Mesothelial cell of epicardium (in vitro differentiated cells): ENCODE measurements around the gene IMP3. TPM values are rescaled to one million over a fixed set of nuclear protein-coding genes. Genes with fewer than 3 reads are reported as not detected.
"Not testable (repeated sequence)": the region's sequence is repeated elsewhere in the genome, so short reads cannot be mapped to it uniquely, and the experiment has no call there.

Experiments
- DNase-seq, 2 experiments: peaks; one replicate each; pipeline ENCODE4 v3.0.0; 2021; ENCODE audit warnings: low spot score in 2 of 2; ENCODE audit not compliant: unreplicated experiment in 2 of 2
- H3K27ac Mint-ChIP-seq: 2 replicates; pipeline ENCODE4 v1.8.0; 2021; ENCODE audit warnings: mixed read lengths
- H3K27me3 Mint-ChIP-seq: 2 replicates; pipeline ENCODE4 v1.8.0; 2021; ENCODE audit warnings: low read depth, mixed read lengths
- H3K36me3 Mint-ChIP-seq: 2 replicates; pipeline ENCODE4 v1.8.0; 2021; ENCODE audit warnings: mixed read lengths
- H3K4me1 Mint-ChIP-seq: 2 replicates; pipeline ENCODE4 v1.8.0; 2021; ENCODE audit warnings: mixed read lengths
- H3K4me3 Mint-ChIP-seq: 2 replicates; pipeline ENCODE4 v1.8.0; 2021; ENCODE audit warnings: mild to moderate bottlenecking, moderate library complexity, mixed read lengths
- H3K9me3 Mint-ChIP-seq: 2 replicates; pipeline ENCODE4 v1.8.0; 2021; ENCODE audit warnings: mixed read lengths
- total RNA-seq: library from RNA; stranded (reverse); gene quantifications from 3 replicates; pipeline ENCODE4 v1.2.1, GENCODE V29; 2021
- TF ChIP-seq, protein P1 (sequence below): fragments of 200-600 bp; sonication (generic); IDR thresholded peaks from one replicate; pipeline ENCODE4 v1.5.0; 2021; ENCODE audit warnings: antibody characterized with exemption; ENCODE audit not compliant: unreplicated experiment

IMP3 gene
- total RNA-seq, 1 donor from 2014 or later, result 38.6 TPM

DNA sequence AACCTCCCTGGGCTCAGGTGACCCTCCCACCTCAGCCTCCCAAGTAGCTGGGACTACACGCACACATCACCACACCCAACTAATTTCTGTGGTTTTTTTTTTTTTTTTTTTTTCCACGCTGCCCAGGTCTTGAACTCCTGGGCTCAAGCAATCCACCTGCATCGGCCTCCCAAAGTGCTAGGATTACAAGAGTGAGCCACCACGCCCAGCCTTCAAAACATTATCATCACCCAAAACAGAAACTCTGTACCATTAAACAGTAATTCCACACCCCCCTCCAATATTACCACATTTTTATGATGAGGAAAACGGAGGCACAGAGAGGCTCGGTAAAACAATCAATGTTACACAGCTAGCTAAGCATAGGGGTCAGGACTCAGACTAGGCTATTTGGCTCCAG, 4.0 kb downstream of the IMP3 start:
- Mint-ChIP-seq H3K27me3 (no peaks in the 10 kb centered on the region), H3K4me3 (no peak overlapping the region), H3K9me3 (no peaks in the 10 kb centered on the region), H3K27ac (no peak overlapping the region), H3K4me1 (peaks cover 16% of the 10 kb centered on the region), H3K36me3 (no peaks in the 10 kb centered on the region)
- TF ChIP-seq, protein P1, sequence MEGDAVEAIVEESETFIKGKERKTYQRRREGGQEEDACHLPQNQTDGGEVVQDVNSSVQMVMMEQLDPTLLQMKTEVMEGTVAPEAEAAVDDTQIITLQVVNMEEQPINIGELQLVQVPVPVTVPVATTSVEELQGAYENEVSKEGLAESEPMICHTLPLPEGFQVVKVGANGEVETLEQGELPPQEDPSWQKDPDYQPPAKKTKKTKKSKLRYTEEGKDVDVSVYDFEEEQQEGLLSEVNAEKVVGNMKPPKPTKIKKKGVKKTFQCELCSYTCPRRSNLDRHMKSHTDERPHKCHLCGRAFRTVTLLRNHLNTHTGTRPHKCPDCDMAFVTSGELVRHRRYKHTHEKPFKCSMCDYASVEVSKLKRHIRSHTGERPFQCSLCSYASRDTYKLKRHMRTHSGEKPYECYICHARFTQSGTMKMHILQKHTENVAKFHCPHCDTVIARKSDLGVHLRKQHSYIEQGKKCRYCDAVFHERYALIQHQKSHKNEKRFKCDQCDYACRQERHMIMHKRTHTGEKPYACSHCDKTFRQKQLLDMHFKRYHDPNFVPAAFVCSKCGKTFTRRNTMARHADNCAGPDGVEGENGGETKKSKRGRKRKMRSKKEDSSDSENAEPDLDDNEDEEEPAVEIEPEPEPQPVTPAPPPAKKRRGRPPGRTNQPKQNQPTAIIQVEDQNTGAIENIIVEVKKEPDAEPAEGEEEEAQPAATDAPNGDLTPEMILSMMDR, result no peak
- DNase-seq, result no peak

DNA sequence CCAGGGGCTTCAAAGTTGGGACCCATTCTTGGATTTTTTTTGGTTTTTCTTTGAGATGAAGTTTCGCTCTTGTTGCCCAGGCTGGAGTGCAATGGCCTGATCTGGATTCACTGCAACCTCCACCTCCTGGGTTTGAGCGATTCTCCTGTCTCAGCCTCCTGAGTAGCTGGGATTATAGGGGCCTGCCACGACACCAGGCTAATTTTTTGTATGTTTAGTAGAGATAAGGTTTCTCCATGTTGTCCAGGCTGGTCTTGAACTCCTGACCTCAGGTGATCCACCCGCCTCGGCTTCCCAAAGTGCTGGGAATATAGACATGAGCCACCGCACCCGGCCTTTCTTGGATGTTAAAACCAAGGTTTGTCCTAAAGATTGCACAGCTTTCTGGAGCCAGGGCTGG, 6.1 kb downstream of the IMP3 start:
- H3K36me3 Mint-ChIP-seq, H3K27ac Mint-ChIP-seq, H3K9me3 Mint-ChIP-seq, H3K27me3 Mint-ChIP-seq, H3K4me3 Mint-ChIP-seq, DNase-seq: not testable (repeated sequence)
- peaks cover 10% of the 10 kb centered on the region for H3K4me1 Mint-ChIP-seq

DNA sequence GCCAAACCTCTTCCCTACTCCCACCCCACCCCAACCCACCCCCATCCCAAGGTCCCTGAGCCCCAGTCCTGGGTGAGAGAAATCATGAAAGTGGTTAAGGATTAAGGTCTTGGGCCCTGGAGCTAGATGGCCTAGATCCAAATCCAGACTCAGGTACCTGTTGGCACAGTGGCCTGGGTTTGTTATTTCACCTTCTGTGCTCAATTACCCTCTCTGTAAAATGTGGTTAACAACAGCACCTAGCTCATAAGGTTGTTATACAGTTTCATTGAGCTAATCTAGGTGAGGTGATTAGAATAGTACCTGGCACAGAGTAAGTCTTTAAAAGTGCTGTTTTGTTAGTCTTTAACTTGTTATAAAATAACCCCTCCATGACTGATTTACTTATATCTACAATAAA, 8.1 kb downstream of the IMP3 start:
- H3K4me1 Mint-ChIP-seq, result no peaks in the 10 kb centered on the region
- H3K9me3 Mint-ChIP-seq, result no peaks in the 10 kb centered on the region
- no peak overlapping the region for H3K4me3 Mint-ChIP-seq

DNA sequence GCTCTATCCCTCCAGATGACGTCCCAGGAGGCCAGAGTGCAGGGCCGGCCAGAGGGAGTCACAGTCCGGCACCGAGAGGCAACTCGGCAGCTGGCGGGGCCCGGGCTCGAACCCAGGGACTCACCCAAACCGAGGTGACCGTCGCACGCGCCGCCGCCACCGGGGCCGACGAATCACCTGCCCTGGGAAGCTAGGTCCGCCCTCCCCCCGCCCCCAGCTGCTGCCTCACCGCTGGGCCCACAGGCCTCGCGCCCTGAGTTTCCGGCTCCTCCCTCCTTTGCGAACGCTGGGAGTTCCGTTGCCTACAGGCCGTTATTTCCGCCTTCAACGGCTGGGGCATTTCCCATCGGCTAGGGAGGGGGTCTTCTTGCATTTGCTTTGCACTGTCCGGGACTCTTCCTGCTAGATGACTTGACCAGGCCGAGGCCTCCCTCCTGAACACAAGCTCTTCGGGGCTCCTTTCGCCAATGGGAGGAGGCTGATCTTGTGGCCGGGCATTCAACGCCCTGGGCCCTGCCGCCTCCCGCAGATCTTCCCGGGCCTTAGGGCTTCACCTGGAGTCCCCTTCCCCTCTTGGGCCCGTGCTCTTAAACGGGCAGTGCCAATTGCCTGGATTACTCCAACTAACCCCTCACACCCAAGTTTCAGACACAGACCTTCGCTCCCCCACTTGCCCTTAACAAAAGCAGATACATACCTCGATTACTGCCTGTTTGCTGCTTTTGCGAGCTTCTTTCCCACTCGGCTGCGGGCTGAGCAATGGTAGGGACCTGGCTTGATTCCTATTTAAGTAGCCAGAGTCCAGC, 14.3 kb downstream of the IMP3 start, which contains the start of gene SNUPN:
Gene SNUPN, minus strand, starts transcription at position 184 of the 806 bp plus-strand sequence. CDS start 4,674 bp downstream, outside the sequence.
- H3K4me3 Mint-ChIP-seq, result peak within 1 kb of the TSS; percentile 91
- no peaks in the 10 kb centered on the region for H3K9me3 Mint-ChIP-seq
- no peaks in the 10 kb centered on the region for H3K36me3 Mint-ChIP-seq
- DNase-seq, result peak; percentile 70 to 77
- no peaks in the 10 kb centered on the region for H3K27me3 Mint-ChIP-seq
- peak within 1 kb of the TSS; percentile 97 for H3K27ac Mint-ChIP-seq
- TF ChIP-seq, protein P1, result no peak
- H3K4me1 Mint-ChIP-seq, result peaks cover 7% of the 10 kb centered on the region

More for the DNA sequence above, 8.1 kb downstream of the IMP3 start:
- no peak overlapping the region for H3K27ac Mint-ChIP-seq
- TF ChIP-seq, protein P1, result no peak
- no peak for DNase-seq
- H3K27me3 Mint-ChIP-seq, result no peaks in the 10 kb centered on the region
- H3K36me3 Mint-ChIP-seq, result no peaks in the 10 kb centered on the region

DNA sequence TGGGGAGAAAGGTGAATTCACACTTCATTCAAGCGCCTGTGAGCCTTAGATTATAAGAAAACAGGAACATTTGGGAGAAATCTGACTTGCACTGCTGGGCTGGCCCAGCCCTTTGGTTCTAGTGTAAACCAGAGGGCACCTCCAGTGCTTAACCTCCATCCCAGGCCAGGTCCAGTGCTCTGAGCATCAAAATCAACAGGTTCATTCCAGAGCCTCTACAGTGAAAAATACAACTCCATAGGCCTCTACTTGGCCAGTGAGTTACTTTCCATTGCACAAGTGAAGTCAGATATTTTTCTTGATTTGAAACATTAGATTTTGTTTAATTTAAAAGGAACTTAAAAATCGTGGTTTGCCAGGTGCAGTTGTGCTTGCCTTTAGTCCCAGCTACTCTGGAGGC, 17.5 kb downstream of the IMP3 start:
- TF ChIP-seq, protein P1, result no peak
- no peaks in the 10 kb centered on the region for H3K27me3 Mint-ChIP-seq
- DNase-seq, result no peak
- H3K36me3 Mint-ChIP-seq, result no peaks in the 10 kb centered on the region
- H3K4me3 Mint-ChIP-seq, result no peak overlapping the region
- no peaks in the 10 kb centered on the region for H3K9me3 Mint-ChIP-seq
- H3K4me1 Mint-ChIP-seq, result peaks cover 7% of the 10 kb centered on the region
- H3K27ac Mint-ChIP-seq, result no peak overlapping the region

DNA sequence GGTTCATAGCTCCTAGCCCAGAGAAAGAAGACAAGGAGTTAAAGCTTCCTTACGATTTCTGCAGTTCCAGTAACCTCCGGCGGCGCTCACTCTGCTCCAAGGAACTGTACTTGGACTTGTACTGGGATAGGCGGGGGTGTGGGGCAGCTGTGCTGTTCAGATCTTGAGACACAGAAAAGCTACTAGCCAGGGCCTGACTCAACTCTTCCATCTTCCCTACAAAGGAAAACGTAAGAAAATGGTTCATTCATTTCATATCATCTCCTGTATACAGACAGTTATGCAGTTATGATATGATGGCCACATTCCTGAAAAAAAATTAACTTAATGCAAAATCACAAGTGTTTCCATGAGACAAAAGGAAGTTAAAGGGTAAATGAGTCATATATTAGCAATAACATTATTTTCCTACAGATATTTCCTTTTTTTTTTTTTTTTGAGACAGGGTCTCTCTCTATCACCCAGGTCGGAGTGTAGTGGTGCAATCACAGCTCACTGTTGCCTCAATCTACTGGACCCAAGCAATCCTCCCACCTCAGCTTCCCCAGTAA, 19.1 kb downstream of the IMP3 start:
- TF ChIP-seq, protein P1, result no peak
- no peak for DNase-seq
- H3K27ac Mint-ChIP-seq, result peak overlapping the region; percentile 62
- H3K27me3 Mint-ChIP-seq, result no peaks in the 10 kb centered on the region
- no peaks in the 10 kb centered on the region for H3K9me3 Mint-ChIP-seq
- H3K36me3 Mint-ChIP-seq, result peaks cover 8% of the 10 kb centered on the region
- H3K4me1 Mint-ChIP-seq, result peaks cover 1% of the 10 kb centered on the region
- H3K4me3 Mint-ChIP-seq, result no peak overlapping the region
